ENCODE measurements around the gene LYVE1. TPM values are rescaled to one million over a fixed set of nuclear protein-coding genes. Genes with fewer than 3 reads are reported as not detected.

Gene LYVE1
- total RNA-seq, 4 donors from 2014 or later, result 0.42 to 66.8 (median 21.6) TPM

- H3K4me3 ChIP-seq, result no peak overlapping the region
- no peaks in the 10 kb centered on the region for H3K36me3 ChIP-seq
- TF ChIP-seq POLR2A (IDR thresholded peaks at IDR 0.05), result no peak
- no peaks in the 10 kb centered on the region for H3K9me3 ChIP-seq
- no peak for DNase-seq
- intact Hi-C loops (cut with DNase I), result loop anchor here (10.0 kb wide), 1 partner anchor 161 kb away; no protein-coding TSS in a partner anchor
- no peaks in the 10 kb centered on the region for H3K27me3 ChIP-seq
- H3K27ac ChIP-seq, result no peak overlapping the region
- peaks cover 0 to 16% (median 0%) of the 10 kb centered on the region in 3 donors for H3K4me1 ChIP-seq
- 80 to 92% methylated on average over 3 of the region's 3 CpGs for WGBS, 2 donors
Measured at GRCh38 chr11:10564030-10564429, 4.4 kb downstream of the LYVE1 start.

- intact Hi-C loops (cut with DNase I), result loop anchor here (10.0 kb wide), 1 partner anchor 163 kb away; no protein-coding TSS in a partner anchor
- Histone ChIP-seq H3K27ac (no peak overlapping the region), H3K9me3 (no peaks in the 10 kb centered on the region), H3K4me1 (peaks cover 0 to 16% (median 0%) of the 10 kb centered on the region in 3 donors), H3K36me3 (no peaks in the 10 kb centered on the region), H3K27me3 (no peaks in the 10 kb centered on the region), H3K4me3 (no peak overlapping the region)
- DNase-seq, result no peak
- 85 to 96% methylated on average over 1 of the region's 1 CpG for WGBS, 2 donors
- TF ChIP-seq CTCF (IDR thresholded peaks at IDR 0.05), result no peak
- TF ChIP-seq POLR2A (IDR thresholded peaks at IDR 0.05), result no peak
Measured at GRCh38 chr11:10561947-10562346, 6.5 kb downstream of the LYVE1 start.

GRCh38 chr11:10561043-10561818 is 7.2 kb downstream of the LYVE1 start:
- H3K36me3 ChIP-seq, result no peaks in the 10 kb centered on the region
- TF ChIP-seq POLR2A (IDR thresholded peaks at IDR 0.05) (no peak), CTCF (IDR thresholded peaks at IDR 0.05) (no peak)
- WGBS, 2 donors, result 54 to 55% methylated on average over 3 of the region's 3 CpGs
- no peak for DNase-seq
- intact Hi-C loops (cut with DNase I), result loop anchor here (10.0 kb wide), 1 partner anchor 164 kb away; no protein-coding TSS in a partner anchor
- H3K27ac ChIP-seq, result no peak overlapping the region
- no peaks in the 10 kb centered on the region for H3K9me3 ChIP-seq
- peaks cover 0 to 16% (median 0%) of the 10 kb centered on the region in 3 donors for H3K4me1 ChIP-seq
- H3K4me3 ChIP-seq, result no peak overlapping the region
- no peaks in the 10 kb centered on the region for H3K27me3 ChIP-seq

- no peak overlapping the region for H3K27ac ChIP-seq
- DNase-seq, result no peak
- H3K4me3 ChIP-seq, result no peak overlapping the region
- intact Hi-C loops (cut with DNase I), result no loop called here
- TF ChIP-seq CTCF (IDR thresholded peaks at IDR 0.05) (no peak), POLR2A (IDR thresholded peaks at IDR 0.05) (no peak)
- 87 to 90% methylated on average over 3 of the region's 3 CpGs for WGBS, 2 donors
- no peaks in the 10 kb centered on the region for H3K9me3 ChIP-seq
- H3K27me3 ChIP-seq, result no peaks in the 10 kb centered on the region
- peaks cover 0 to 16% (median 0%) of the 10 kb centered on the region in 3 donors for H3K4me1 ChIP-seq
- no peaks in the 10 kb centered on the region for H3K36me3 ChIP-seq
Measured at GRCh38 chr11:10558288-10558687, 10.2 kb downstream of the LYVE1 start.

GRCh38 chr11:10556590-10556989 is 11.9 kb downstream of the LYVE1 start:
- no peaks in the 10 kb centered on the region for H3K9me3 ChIP-seq
- no peaks in the 10 kb centered on the region for H3K36me3 ChIP-seq
- intact Hi-C loops (cut with DNase I), result no loop called here
- no peak for DNase-seq
- WGBS, 2 donors, result 0 to 17% methylated on average over 1 of the region's 1 CpG
- H3K4me3 ChIP-seq, result no peak overlapping the region
- no peak overlapping the region for H3K27ac ChIP-seq
- no peaks in the 10 kb centered on the region for H3K27me3 ChIP-seq
- TF ChIP-seq POLR2A (IDR thresholded peaks at IDR 0.05), result no peak
- TF ChIP-seq CTCF (IDR thresholded peaks at IDR 0.05), result no peak
- H3K4me1 ChIP-seq, result peaks cover 0 to 9% (median 0%) of the 10 kb centered on the region in 3 donors

All from esophagus squamous epithelium (tissue), 5 donors.